Endothelial cell of umbilical vein (primary cell): Measurements from ENCODE around the gene PPP2R5D.

ENCODE experiments used
- EZH2 ChIP-seq: IDR thresholded peaks from 2 replicates; pipeline ENCODE4 v1.6.1; 2012; ENCODE audit warnings: borderline replicate concordance, low read depth, mild to moderate bottlenecking, moderate library complexity, low read length, inconsistent platforms; ENCODE audit not compliant: severe bottlenecking
- FOS ChIP-seq: IDR thresholded peaks from 2 replicates; pipeline ENCODE4 v1.6.1; 2011; ENCODE audit warnings: mild to moderate bottlenecking, low read length, moderate library complexity, borderline replicate concordance; ENCODE audit not compliant: insufficient read depth
- GATA2 ChIP-seq: IDR thresholded peaks from 2 replicates; pipeline ENCODE4 v1.7.0; 2011; ENCODE audit warnings: low read depth, mild to moderate bottlenecking, moderate library complexity, mixed read lengths, low read length; ENCODE audit not compliant: insufficient read length, insufficient read depth
- JUN ChIP-seq: IDR thresholded peaks from 2 replicates; pipeline ENCODE4 v1.6.1; 2011; ENCODE audit warnings: borderline replicate concordance, low read depth; ENCODE audit not compliant: insufficient read length, insufficient read depth
- MYC ChIP-seq: IDR thresholded peaks from one replicate; pipeline ENCODE4 v1.6.1; 2011; ENCODE audit warnings: mild to moderate bottlenecking, low read depth, low read length
- POLR2A ChIP-seq: IDR thresholded peaks from 2 replicates; pipeline ENCODE4 v1.6.1; 2012; ENCODE audit warnings: low read depth, mild to moderate bottlenecking, control low read depth, low read length
- POLR2AphosphoS5 ChIP-seq: IDR thresholded peaks from 2 replicates; pipeline ENCODE4 v1.6.1; 2012; ENCODE audit warnings: low read depth, mild to moderate bottlenecking, control low read depth, low read length, moderate library complexity; ENCODE audit not compliant: insufficient read depth
- TF ChIP-seq, protein P1 (sequence below), 2 donors: IDR thresholded peaks; 1 replicate in 1 of 2; 2 replicates in 1 of 2; pipeline ENCODE4 v1.5.1; 2011; ENCODE audit warnings: low read length in 2 of 2, mild to moderate bottlenecking in 2 of 2, moderate library complexity in 2 of 2, control low read depth in 1 of 2, inconsistent platforms in 1 of 2, low read depth in 1 of 2; ENCODE audit not compliant: insufficient read depth in 1 of 2; ENCODE audit errors: extremely low read depth in 1 of 2

GRCh38 chr6:43032326-43032725, 48.0 kb downstream of the PPP2R5D start:
- TF ChIP-seq EZH2 (no peak), POLR2AphosphoS5 (no peak), POLR2A (no peak), JUN (no peak), MYC (no peak), GATA2 (no peak), FOS (no peak)
- TF ChIP-seq, protein P1, sequence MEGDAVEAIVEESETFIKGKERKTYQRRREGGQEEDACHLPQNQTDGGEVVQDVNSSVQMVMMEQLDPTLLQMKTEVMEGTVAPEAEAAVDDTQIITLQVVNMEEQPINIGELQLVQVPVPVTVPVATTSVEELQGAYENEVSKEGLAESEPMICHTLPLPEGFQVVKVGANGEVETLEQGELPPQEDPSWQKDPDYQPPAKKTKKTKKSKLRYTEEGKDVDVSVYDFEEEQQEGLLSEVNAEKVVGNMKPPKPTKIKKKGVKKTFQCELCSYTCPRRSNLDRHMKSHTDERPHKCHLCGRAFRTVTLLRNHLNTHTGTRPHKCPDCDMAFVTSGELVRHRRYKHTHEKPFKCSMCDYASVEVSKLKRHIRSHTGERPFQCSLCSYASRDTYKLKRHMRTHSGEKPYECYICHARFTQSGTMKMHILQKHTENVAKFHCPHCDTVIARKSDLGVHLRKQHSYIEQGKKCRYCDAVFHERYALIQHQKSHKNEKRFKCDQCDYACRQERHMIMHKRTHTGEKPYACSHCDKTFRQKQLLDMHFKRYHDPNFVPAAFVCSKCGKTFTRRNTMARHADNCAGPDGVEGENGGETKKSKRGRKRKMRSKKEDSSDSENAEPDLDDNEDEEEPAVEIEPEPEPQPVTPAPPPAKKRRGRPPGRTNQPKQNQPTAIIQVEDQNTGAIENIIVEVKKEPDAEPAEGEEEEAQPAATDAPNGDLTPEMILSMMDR (IDR thresholded peaks at IDR 0.05; ENCODE audit: extremely low read depth in 1 of 2, insufficient read depth in 1 of 2, low read depth in 1 of 2, low read length in 2 of 2): no peak
